Breast epithelium (tissue), 3 donors: Measurements from ENCODE around the gene UBE2U.

ENCODE experiments used
- POLR2A ChIP-seq: fragments of 450-650 bp; IDR thresholded peaks from one replicate; pipeline ENCODE4 v1.6.1; 2016; ENCODE audit warnings: antibody characterized with exemption, mild to moderate bottlenecking, moderate library complexity
- POLR2AphosphoS5 ChIP-seq, 3 donors: sonication (generic); formaldehyde crosslinking; IDR thresholded peaks; one replicate each; pipeline ENCODE4 v1.6.1; 2017; ENCODE audit warnings: antibody characterized with exemption in 3 of 3
- TF ChIP-seq, protein P1 (sequence below), 3 donors: fragments of 450-650 bp; IDR thresholded peaks; one replicate each; pipeline ENCODE4 v1.5.1; 2016 to 2017; ENCODE audit warnings: antibody characterized with exemption in 3 of 3, mild to moderate bottlenecking in 3 of 3, moderate library complexity in 3 of 3

DNA sequence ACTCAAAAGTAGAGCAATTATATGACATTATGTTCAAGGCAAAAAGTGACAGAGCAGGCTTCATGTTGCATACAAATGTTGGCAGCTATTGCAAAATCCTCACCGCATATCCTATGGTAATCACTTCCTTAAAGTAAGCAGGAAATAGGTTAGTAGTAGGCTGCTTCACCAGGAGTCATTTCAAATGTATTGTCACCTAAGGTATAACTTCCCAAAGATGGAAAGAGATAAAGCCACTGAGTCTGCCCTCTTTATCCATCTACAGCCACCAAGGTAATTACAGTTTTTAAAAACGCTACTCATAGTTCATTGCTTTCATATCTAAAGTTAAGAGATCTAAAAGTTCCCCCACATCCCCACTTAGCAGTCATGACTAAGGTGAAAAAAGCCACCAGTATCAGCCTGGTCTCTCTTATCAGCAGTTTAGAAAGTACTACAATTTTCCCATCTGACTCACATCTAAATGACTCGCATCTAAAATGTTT lies 31.6 kb upstream of the UBE2U start:
- no peak for TF ChIP-seq POLR2AphosphoS5 (IDR thresholded peaks at IDR 0.05)
- no peak for TF ChIP-seq POLR2A
- TF ChIP-seq, protein P1, sequence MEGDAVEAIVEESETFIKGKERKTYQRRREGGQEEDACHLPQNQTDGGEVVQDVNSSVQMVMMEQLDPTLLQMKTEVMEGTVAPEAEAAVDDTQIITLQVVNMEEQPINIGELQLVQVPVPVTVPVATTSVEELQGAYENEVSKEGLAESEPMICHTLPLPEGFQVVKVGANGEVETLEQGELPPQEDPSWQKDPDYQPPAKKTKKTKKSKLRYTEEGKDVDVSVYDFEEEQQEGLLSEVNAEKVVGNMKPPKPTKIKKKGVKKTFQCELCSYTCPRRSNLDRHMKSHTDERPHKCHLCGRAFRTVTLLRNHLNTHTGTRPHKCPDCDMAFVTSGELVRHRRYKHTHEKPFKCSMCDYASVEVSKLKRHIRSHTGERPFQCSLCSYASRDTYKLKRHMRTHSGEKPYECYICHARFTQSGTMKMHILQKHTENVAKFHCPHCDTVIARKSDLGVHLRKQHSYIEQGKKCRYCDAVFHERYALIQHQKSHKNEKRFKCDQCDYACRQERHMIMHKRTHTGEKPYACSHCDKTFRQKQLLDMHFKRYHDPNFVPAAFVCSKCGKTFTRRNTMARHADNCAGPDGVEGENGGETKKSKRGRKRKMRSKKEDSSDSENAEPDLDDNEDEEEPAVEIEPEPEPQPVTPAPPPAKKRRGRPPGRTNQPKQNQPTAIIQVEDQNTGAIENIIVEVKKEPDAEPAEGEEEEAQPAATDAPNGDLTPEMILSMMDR (IDR thresholded peaks at IDR 0.05) = no peak
